Measurements from ENCODE around the gene C1orf94.

C1orf94 gene

GRCh38 chr1:34212673-34213072 is 36.0 kb downstream of the C1orf94 start:
- H3K27ac ChIP-seq: no peak overlapping the region
- no peaks in the 10 kb centered on the region for H3K27me3 ChIP-seq (ENCODE audit: control insufficient read depth, insufficient read depth, low read length)
- H3K79me2 ChIP-seq: no peaks in the 10 kb centered on the region
- TF ChIP-seq CTCF (IDR thresholded peaks at IDR 0.05): no peak
- H3K9me3 ChIP-seq (ENCODE audit: control insufficient read depth, low read length): no peaks in the 10 kb centered on the region
- H3K36me3 ChIP-seq (ENCODE audit: control insufficient read depth, insufficient read depth, low read length): no peaks in the 10 kb centered on the region
- H3K4me2 ChIP-seq (ENCODE audit: low read length): no peak overlapping the region
- H3K4me1 ChIP-seq: no peaks in the 10 kb centered on the region
- no peak overlapping the region for H2AFZ ChIP-seq
- H3K9ac ChIP-seq: no peak overlapping the region
- no peak overlapping the region for H3K4me3 ChIP-seq (ENCODE audit: low read depth, low read length)

- no peaks in the 10 kb centered on the region for H3K9me3 ChIP-seq (ENCODE audit: control insufficient read depth, low read length)
- H3K27me3 ChIP-seq (ENCODE audit: control insufficient read depth, insufficient read depth, low read length): no peaks in the 10 kb centered on the region
- H3K4me2 ChIP-seq (ENCODE audit: low read length): no peak overlapping the region
Measured at GRCh38 chr1:34213956-34214355, 37.2 kb downstream of the C1orf94 start.

DNA sequence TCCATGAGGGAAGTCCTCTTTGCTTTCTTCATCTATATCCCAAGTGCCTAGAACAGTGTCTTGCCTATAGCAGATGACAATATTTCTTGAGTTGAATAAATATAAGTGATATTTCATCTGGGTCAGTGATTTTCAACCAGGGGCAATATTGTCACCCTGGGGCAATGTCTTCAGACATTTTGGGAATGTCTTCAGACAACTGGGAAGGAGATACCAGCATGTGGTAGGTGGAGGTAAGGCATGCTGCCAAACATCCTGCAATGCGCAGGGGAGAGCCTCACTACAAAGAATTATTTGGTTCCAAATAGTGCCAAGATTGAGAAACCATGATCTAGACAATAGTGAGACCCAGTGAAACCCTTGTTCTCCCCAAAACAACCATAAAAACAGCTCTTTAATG is 54.7 kb downstream of the C1orf94 start:
- no peak for TF ChIP-seq CTCF (IDR thresholded peaks at IDR 0.05)
- H3K4me2 ChIP-seq (ENCODE audit: low read length): no peak overlapping the region
- H3K36me3 ChIP-seq (ENCODE audit: control insufficient read depth, insufficient read depth, low read length): no peaks in the 10 kb centered on the region
- no peaks in the 10 kb centered on the region for H3K4me1 ChIP-seq
- H3K79me2 ChIP-seq: no peaks in the 10 kb centered on the region
- no peak overlapping the region for H3K9ac ChIP-seq
- no peaks in the 10 kb centered on the region for H3K27me3 ChIP-seq (ENCODE audit: control insufficient read depth, insufficient read depth, low read length)
- H2AFZ ChIP-seq: no peak overlapping the region
- H3K27ac ChIP-seq: no peak overlapping the region
- no peaks in the 10 kb centered on the region for H3K9me3 ChIP-seq (ENCODE audit: control insufficient read depth, low read length)
- no peak overlapping the region for H3K4me3 ChIP-seq (ENCODE audit: low read depth, low read length)

More at GRCh38 chr1:34213956-34214355, 37.2 kb downstream of the C1orf94 start:
- Histone ChIP-seq H3K9ac (no peak overlapping the region), H3K79me2 (no peaks in the 10 kb centered on the region), H3K4me1 (no peaks in the 10 kb centered on the region), H3K27ac (no peak overlapping the region), H3K36me3 (ENCODE audit: control insufficient read depth, insufficient read depth, low read length) (no peaks in the 10 kb centered on the region), H3K4me3 (ENCODE audit: low read depth, low read length) (no peak overlapping the region), H2AFZ (no peak overlapping the region)
- no peak for TF ChIP-seq CTCF (IDR thresholded peaks at IDR 0.05)

GRCh38 chr1:34235594-34235993 is 58.9 kb downstream of the C1orf94 start:
- Histone ChIP-seq H3K4me1 (no peaks in the 10 kb centered on the region), H3K27me3 (ENCODE audit: control insufficient read depth, insufficient read depth, low read length) (no peaks in the 10 kb centered on the region), H2AFZ (no peak overlapping the region), H3K9ac (no peak overlapping the region), H3K4me2 (ENCODE audit: low read length) (no peak overlapping the region), H3K79me2 (no peaks in the 10 kb centered on the region), H3K9me3 (ENCODE audit: control insufficient read depth, low read length) (no peaks in the 10 kb centered on the region), H3K36me3 (ENCODE audit: control insufficient read depth, insufficient read depth, low read length) (no peaks in the 10 kb centered on the region), H3K27ac (no peak overlapping the region), H3K4me3 (ENCODE audit: low read depth, low read length) (no peak overlapping the region)
- TF ChIP-seq CTCF (IDR thresholded peaks at IDR 0.05): no peak

- Histone ChIP-seq H3K4me3 (ENCODE audit: low read depth, low read length) (no peak overlapping the region), H3K4me2 (ENCODE audit: low read length) (no peak overlapping the region), H3K9ac (no peak overlapping the region), H2AFZ (no peak overlapping the region), H3K9me3 (ENCODE audit: control insufficient read depth, low read length) (no peaks in the 10 kb centered on the region), H3K27me3 (ENCODE audit: control insufficient read depth, insufficient read depth, low read length) (no peaks in the 10 kb centered on the region), H3K4me1 (no peaks in the 10 kb centered on the region), H3K79me2 (no peaks in the 10 kb centered on the region), H3K27ac (no peak overlapping the region), H3K36me3 (ENCODE audit: control insufficient read depth, insufficient read depth, low read length) (no peaks in the 10 kb centered on the region)
- TF ChIP-seq CTCF (IDR thresholded peaks at IDR 0.05): no peak
Measured at GRCh38 chr1:34236089-34236488, 59.4 kb downstream of the C1orf94 start.
